Activated T-cell treated with anti-CD3 and anti-CD28 coated beads, Interleukin-2, amount 50 U/mL, for 4 hours (primary cell): Measurements from ENCODE around the gene ZNF235. TPM values are rescaled to one million over a fixed set of nuclear protein-coding genes. Genes with fewer than 3 reads are reported as not detected.
"Not testable (repeated sequence)": the region's sequence is repeated elsewhere in the genome, so short reads cannot be mapped to it uniquely, and the experiment has no call there.

ENCODE experiments used
- ATAC-seq, 2 donors: fragments of 200-7000 bp; cut with Tn5 transposase; one replicate each; pipeline ENCODE4 v1.10.0; 2021
- DNase-seq: peaks from one replicate; pipeline ENCODE4 v3.0.0-alpha.2; 2020
- H3K27me3 Mint-ChIP-seq: one replicate; pipeline ENCODE4 v1.8.0; 2021; ENCODE audit warnings: low read depth, mixed read lengths
- H3K36me3 Mint-ChIP-seq: one replicate; pipeline ENCODE4 v1.8.0; 2022; ENCODE audit warnings: mixed read lengths; ENCODE audit not compliant: insufficient read depth
- H3K4me1 Mint-ChIP-seq: one replicate; pipeline ENCODE4 v1.8.0; 2021; ENCODE audit warnings: low read depth, mixed read lengths
- H3K4me3 Mint-ChIP-seq: one replicate; pipeline ENCODE4 v1.8.0; 2021; ENCODE audit warnings: mild to moderate bottlenecking, moderate library complexity, mixed read lengths
- H3K9me3 Mint-ChIP-seq: one replicate; pipeline ENCODE4 v1.8.0; 2021; ENCODE audit warnings: mixed read lengths
- total RNA-seq, 3 donors: library from RNA; stranded (reverse); gene quantifications; one replicate each; pipeline ENCODE4 v1.2.1, GENCODE V29; 2021

ZNF235 gene
- total RNA-seq, 3 donors from 2014 or later, result 0.99 to 2.4 (median 1.6) TPM

DNA sequence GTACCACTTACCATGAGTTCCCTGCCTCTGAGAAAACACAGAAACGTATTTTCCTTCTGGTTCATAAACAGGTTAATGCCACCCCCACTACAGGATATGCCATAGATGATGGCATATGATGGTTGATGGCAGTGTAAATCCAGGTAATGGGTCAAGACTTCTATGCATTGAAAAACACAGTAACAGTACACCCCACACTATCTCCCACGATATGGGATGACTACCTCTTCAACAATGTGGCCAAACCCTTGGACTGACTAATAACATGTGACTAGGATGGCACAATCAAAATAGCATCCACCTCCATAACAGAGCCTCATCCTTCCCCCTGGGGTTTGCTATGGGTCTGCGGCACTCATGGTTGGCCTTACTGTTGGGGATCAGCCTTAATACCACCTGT is 22.0 kb downstream of the ZNF235 start:
- Mint-ChIP-seq H3K4me1 (no peaks in the 10 kb centered on the region), H3K36me3 (peaks cover 40% of the 10 kb centered on the region), H3K4me3 (no peak overlapping the region), H3K27me3 (no peaks in the 10 kb centered on the region), H3K9me3 (peaks cover 60% of the 10 kb centered on the region)
- ATAC-seq (no peak), DNase-seq (no peak)

DNA sequence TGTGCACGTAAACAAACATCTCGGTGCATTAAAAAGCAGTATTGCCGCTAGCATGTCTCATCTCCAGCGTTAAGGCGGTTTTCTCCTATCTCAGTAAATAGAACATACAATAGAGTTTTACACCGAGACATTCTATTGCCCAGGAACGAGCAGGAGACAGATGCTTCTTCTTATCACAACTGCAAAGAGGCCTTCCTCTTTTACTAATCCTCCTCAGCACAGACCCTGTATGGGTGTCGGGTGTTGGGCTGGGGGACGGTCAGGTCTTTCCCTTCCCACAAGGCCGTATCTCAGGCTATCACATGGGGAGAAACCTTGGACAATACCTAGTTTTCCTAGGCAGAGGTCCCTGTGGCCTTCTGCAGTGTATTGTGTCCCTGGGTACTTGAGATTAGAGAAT is 23.9 kb downstream of the ZNF235 start:
- Mint-ChIP-seq H3K4me3 (no peak overlapping the region), H3K4me1 (no peaks in the 10 kb centered on the region), H3K27me3 (no peaks in the 10 kb centered on the region), H3K9me3 (peaks cover 59% of the 10 kb centered on the region), H3K36me3 (peaks cover 35% of the 10 kb centered on the region)
- DNase-seq, result no peak
- no peak for ATAC-seq

DNA sequence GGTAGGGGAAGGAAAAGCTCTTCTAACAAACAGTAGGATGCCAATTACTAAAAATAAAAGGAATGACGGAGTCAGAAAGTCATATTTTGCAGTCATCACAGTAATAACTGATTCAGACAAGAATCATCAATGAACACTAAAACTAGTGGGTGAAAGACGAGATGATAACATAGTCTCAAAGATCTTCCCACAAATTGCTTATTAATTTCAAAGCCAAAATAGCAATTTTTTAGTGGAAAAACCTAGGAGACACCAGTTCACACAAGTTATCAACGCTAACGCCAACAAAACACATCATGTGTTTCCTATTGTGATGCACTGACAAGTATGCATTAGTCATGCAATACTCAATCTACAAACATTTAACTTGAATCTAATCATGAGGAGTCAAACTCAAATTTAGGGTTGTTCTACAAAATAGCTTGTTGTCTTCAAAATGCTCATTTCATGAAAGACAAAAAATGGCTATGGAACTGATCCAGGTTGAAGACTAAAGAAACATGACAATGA is 26.6 kb downstream of the ZNF235 start:
- Mint-ChIP-seq H3K27me3 (no peaks in the 10 kb centered on the region), H3K36me3 (peaks cover 47% of the 10 kb centered on the region), H3K4me3 (no peak overlapping the region), H3K4me1 (no peaks in the 10 kb centered on the region), H3K9me3 (peaks cover 65% of the 10 kb centered on the region)
- ATAC-seq (no peak), DNase-seq (no peak)

DNA sequence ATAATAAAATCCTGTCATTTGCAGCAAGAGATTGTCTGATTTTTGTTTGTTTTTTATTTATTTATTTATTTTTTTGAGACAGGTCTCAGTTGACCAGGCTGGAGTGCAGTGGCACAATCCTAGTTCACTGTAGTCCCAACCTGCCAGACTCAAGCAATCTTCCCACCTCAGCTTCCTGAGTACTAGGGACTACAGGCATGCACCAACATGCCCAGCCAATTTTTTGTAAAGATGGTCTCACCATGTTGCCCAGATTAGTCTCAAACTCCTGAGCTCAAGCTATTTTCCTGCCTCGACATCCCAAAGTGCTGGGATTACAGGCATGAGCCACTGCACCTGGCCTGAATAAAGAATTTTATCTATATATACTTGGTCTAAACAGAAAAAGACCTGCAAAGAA is 27.5 kb downstream of the ZNF235 start:
- H3K27me3 Mint-ChIP-seq, result no peaks in the 10 kb centered on the region
- DNase-seq (no peak), ATAC-seq (no peak)
- H3K36me3 Mint-ChIP-seq, result peaks cover 54% of the 10 kb centered on the region
- H3K4me3 Mint-ChIP-seq, result no peak overlapping the region
- H3K9me3 Mint-ChIP-seq, result peaks cover 63% of the 10 kb centered on the region
- H3K4me1 Mint-ChIP-seq, result no peaks in the 10 kb centered on the region

DNA sequence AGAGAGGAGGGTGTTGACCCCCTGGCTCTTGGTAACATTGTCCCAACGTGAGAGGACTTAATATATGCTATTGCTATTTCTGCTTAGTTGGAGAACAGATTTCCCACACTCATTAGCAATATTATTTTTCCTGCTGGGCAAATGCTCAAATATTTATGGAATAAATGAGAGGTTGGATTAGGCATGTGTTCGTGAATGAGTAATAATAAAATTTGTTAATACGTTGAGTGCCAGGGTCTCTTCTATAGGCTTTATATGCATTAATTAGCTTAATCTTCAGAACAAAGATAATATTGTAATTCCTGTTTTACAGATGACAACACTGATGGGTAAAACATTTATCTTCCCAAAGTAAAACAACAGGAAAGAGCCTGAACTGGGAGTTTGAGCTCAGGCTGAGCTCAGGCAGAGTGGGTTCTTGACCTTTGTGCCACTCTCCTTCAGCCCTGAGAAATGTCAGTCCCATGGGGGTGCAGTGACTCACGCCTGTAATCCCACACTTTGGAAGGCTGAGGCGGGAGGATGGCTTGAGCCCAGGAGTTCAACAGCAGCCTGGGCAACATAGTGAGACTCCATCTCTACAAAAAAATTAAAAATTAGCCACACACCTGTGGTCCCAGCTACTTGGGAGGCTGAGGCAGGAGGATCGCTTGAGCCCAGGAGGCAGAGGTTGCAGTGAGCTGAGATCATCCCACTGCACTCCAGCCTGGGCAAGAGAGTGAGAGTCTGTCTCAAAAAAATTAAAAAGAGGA is 44.0 kb downstream of the ZNF235 start:
- no peaks in the 10 kb centered on the region for H3K27me3 Mint-ChIP-seq

DNA sequence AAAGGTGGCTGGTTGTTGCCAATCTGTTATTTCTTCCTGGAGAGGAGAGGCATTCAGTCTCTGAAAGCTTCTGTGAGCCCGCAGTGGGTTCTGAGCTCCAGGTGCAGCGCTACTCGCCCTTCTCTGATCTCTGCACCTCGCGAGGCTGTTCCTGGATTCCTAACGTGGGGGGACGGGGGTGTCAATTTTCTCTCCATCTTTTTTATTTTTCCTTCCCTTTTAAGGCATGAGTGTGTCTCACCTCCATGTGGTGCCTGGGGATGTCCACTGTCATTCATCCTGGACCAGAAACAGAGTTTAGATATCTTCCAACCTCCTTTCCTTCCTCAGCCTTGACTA is 44.5 kb downstream of the ZNF235 start:
- Mint-ChIP-seq H3K9me3 (peaks cover 60% of the 10 kb centered on the region), H3K4me1 (peaks cover 8% of the 10 kb centered on the region), H3K27me3 (no peaks in the 10 kb centered on the region), H3K36me3 (peaks cover 15% of the 10 kb centered on the region), H3K4me3 (peak overlapping the region; percentile 45)
- DNase-seq (no peak), ATAC-seq (no peak)

More for the DNA sequence above, 44.0 kb downstream of the ZNF235 start:
- Mint-ChIP-seq H3K4me1 (peaks cover 8% of the 10 kb centered on the region), H3K4me3 (no peak overlapping the region), H3K9me3 (peaks cover 58% of the 10 kb centered on the region), H3K36me3 (peaks cover 14% of the 10 kb centered on the region)
- DNase-seq (no peak), ATAC-seq (no peak)

DNA sequence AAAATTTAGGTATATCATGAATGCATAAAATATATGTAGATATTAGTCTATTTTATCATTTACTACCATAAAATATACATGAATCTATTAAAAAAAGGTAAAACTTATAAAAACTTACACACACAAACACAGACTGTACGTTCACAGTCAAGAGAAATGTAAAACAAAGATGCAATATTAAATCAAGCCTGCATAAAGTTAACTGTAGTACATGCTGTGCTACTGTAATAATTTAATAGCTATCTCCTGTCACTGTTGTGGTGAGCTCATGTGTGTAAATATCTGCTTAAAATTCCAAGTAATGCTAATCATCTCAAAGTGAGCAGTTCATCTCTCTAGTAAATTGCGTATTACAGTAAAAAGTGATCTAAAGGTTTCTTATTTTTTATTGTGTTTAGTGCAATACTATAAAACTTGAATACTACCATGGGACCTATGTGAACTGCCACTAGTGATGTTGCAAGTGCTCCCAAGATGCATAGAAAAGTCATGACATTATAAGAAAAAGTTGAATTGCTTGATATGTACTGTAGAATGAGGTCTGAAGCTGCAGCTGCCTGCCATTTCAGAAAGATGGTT is 45.9 kb downstream of the ZNF235 start:
- Mint-ChIP-seq H3K4me3 (no peak overlapping the region), H3K27me3 (no peaks in the 10 kb centered on the region), H3K4me1 (peaks cover 8% of the 10 kb centered on the region), H3K36me3 (peaks cover 25% of the 10 kb centered on the region), H3K9me3 (peaks cover 73% of the 10 kb centered on the region)
- DNase-seq (no peak), ATAC-seq (no peak)

DNA sequence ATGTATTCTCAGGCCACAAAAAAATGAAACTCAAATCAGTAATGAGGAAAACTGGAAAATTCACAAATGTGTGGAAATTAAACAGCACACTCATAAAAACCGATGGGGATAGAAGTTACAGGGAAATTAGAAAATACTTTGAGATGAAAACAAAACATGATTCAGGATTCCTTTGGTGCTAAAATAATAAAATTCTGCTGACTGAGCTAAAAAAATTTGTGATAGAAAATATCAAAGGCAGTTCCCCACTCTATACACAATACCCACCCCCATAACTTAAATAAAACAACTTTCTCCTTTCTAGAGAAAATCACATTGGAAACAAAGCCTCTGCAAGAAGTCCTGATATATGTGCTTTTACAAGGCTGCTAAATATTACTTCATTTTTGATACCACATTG is 46.7 kb downstream of the ZNF235 start:
- Mint-ChIP-seq H3K4me1 (peaks cover 8% of the 10 kb centered on the region), H3K27me3 (no peaks in the 10 kb centered on the region), H3K36me3 (peaks cover 32% of the 10 kb centered on the region), H3K9me3 (peaks cover 77% of the 10 kb centered on the region), H3K4me3 (no peak overlapping the region)
- ATAC-seq (no peak), DNase-seq (no peak)

DNA sequence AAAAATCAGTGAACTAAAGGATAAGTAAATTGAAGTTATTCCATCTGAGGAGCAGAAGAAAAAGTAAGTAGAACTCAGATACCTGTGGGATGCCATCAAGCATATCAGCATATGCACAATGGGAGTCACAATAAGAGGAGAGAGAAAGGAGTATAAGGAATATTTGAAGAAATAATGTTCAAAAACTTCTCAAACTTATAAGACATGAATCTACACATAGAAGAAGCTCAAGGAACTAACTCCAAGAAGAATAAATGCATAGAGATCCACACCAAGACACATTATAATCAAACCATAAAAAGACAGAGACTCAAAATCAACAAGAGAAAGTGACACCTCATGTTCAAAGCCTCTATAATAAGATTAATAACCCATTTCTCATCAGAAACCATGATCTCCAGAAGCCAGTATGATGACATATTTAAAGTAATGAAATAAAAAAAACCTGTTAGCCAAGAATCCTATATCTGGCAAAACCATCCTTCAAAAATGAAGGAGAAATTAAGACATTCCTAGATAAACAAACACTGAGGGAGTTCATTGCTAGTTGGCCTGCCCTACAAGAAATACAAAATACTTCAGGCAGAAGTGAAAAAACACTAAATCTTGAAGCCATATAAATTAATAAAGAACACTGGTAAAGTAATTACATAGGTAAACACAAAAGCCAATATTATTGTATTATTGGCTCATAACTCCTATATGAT is 49.0 kb downstream of the ZNF235 start:
- Mint-ChIP-seq H3K4me1 (peaks cover 8% of the 10 kb centered on the region), H3K9me3 (peaks cover 88% of the 10 kb centered on the region), H3K36me3 (peaks cover 41% of the 10 kb centered on the region), H3K27me3 (no peaks in the 10 kb centered on the region), H3K4me3 (no peak overlapping the region)
- DNase-seq (no peak), ATAC-seq (no peak)

DNA sequence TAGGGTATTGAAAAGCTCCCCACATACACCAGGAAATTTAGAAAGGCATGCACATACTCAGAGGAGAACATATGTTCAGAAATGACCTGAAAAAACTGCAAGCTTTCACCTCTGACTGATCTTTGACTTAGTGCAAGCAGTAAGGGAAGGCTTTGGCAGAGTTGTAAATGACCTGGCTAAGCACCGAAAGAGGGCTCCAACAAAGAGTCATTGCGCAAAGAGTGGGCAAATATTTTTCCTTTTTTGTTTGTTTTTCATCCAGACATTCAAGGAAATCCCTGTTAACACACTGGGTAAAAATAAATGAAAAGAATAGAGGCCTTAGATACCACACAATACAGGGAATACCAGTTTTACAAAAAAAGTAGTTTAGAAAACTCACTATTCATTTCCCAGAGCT is 50.3 kb downstream of the ZNF235 start:
- Mint-ChIP-seq H3K27me3 (no peaks in the 10 kb centered on the region), H3K9me3 (peaks cover 89% of the 10 kb centered on the region), H3K4me3 (no peak overlapping the region), H3K4me1 (no peaks in the 10 kb centered on the region), H3K36me3 (peaks cover 49% of the 10 kb centered on the region)
- DNase-seq (no peak), ATAC-seq (no peak)

DNA sequence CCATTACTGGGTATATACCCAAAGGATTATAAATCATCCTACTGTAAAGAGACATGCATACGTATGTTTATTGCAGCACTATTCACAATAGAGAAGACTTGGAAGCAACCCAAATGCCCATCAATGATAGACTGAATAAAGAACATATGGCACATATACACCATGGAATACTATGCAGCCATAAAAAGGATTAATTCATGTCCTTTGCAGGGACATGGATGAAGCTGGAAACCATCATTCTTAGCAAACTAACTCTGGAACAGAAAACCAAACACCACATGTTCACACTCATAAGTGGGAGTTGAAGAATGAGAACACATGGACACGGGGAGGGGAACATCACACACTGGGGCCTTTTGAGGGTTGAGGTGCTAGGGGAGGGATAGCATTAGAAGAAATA is 51.4 kb downstream of the ZNF235 start:
- H3K4me1 Mint-ChIP-seq, H3K27me3 Mint-ChIP-seq, DNase-seq, H3K4me3 Mint-ChIP-seq, ATAC-seq: not testable (repeated sequence)
- H3K9me3 Mint-ChIP-seq, result peaks cover 88% of the 10 kb centered on the region
- H3K36me3 Mint-ChIP-seq, result peaks cover 54% of the 10 kb centered on the region

DNA sequence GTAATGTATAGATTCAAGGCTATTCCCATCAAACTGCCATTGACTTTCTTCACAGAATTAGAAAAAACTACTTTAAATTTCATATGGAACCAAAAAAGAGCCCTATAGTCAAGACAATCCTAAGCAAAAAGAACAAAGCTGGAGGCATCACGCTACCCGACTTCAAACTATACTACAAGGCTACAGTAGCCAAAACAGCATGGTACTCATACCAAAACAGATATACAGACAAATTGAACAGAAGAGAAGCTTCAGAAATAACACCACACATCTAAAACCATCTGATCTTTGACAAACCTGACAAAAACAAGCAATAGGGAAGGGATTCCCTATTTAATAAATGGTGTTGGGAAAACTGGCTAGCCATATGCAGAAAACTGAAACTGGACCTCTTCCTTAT is 52.5 kb downstream of the ZNF235 start:
- not testable (repeated sequence) for DNase-seq, H3K4me1 Mint-ChIP-seq, ATAC-seq, H3K27me3 Mint-ChIP-seq, H3K4me3 Mint-ChIP-seq
- Mint-ChIP-seq H3K36me3 (peaks cover 54% of the 10 kb centered on the region), H3K9me3 (peaks cover 86% of the 10 kb centered on the region)

DNA sequence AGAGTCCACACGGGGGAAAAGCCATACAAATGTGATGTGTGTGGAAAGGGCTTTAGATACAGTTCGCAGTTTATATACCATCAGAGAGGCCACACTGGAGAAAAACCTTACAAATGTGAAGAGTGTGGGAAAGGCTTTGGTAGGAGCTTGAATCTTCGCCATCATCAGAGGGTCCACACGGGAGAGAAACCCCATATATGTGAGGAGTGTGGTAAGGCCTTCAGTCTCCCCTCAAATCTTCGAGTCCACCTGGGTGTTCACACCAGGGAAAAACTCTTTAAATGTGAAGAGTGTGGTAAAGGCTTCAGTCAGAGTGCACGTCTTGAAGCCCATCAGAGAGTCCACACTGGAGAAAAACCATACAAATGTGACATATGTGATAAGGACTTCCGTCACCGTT is 68.4 kb downstream of the ZNF235 start:
- H3K4me3 Mint-ChIP-seq, result no peak overlapping the region
- H3K4me1 Mint-ChIP-seq, result no peaks in the 10 kb centered on the region
- H3K27me3 Mint-ChIP-seq, result no peaks in the 10 kb centered on the region
- peaks cover 68% of the 10 kb centered on the region for H3K36me3 Mint-ChIP-seq
- ATAC-seq (no peak), DNase-seq (no peak)
- peaks cover 69% of the 10 kb centered on the region for H3K9me3 Mint-ChIP-seq
